ENCODE measurements around the gene AIF1L.
"Not testable (repeated sequence)": the region's sequence is repeated elsewhere in the genome, so short reads cannot be mapped to it uniquely, and the experiment has no call there.

AIF1L gene

DNA sequence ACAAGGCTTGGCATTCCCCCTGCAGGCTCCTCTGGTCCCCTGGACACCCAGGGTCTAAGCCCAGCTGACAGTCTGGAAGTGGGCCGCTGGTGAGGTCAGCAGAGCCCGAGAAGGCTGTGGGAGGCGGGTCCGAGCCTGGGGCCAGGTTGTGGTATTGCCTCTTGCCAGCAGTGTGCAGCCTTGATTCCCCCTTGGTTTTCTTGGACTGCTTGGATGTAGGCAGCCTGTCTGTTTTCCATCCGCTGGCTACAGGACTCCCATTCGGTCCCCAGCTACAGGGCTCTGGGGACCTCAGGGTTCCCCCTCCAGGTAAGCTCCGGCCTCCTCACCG, 1.6 kb downstream of the AIF1L start:
- no peak overlapping the region for H3K4me3 ChIP-seq (ENCODE audit: low read depth, low read length)

DNA sequence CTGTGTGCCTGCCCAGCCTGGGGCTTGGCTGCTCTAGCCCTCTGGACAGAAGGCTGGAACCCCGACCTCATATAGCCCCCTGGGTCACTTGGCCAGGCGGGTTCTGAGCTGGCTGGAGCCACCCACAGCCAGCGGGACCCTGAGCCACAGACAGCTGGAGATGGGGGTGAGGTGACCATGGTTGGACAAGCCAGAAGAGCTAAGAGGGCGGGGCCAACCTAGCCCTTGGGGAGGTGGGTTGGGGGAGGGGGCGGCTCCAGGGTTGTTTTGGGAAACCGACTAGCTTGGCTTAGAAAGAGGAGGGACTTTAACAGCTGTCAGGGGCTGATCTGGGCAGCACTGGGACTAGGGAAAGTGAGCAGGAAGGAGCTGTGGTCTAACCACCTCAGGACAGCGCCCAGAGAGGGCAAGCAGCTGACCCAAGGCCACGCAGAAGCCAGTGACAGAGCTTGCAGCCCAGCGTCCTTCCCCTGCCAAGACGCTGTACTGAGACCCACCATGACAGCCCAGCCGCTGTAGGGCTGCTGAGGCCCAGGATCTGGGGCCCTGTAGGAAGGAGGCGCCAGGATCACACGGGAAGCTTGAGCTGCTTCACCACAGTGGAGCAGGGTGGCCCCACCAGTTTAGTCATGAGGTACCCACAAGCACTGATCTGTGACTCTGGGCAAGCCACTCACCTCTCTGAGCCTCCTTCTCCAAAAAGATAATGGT, 2.2 kb downstream of the AIF1L start:
- no peak overlapping the region for H3K4me3 ChIP-seq (ENCODE audit: low read depth, low read length)

DNA sequence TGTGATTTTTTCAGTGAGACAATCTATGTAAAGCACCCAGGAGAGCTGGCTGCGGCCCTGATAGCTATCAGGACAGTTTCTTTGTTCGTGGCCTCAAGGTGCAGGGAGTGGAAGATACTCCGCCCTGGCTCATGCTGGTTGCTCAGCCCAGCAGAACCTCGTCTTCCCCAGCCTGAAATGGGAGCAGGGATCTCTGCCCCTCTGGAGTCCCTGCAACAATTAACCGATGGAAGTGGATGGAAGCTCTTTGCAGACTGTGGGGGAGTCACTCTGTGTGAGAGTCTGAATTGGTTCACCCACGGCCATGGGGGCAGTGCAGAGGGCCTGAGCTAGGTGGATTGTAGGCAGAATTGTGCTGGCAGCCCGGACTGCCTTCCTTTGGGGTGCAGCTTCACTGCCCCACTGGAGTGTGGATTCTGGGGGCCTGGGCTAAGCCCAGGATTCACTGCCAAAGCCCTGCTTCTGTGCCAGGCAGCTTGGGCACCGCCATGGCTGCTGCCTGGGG, 2.8 kb downstream of the AIF1L start:
- no peak overlapping the region for H3K4me3 ChIP-seq (ENCODE audit: low read depth, low read length)

DNA sequence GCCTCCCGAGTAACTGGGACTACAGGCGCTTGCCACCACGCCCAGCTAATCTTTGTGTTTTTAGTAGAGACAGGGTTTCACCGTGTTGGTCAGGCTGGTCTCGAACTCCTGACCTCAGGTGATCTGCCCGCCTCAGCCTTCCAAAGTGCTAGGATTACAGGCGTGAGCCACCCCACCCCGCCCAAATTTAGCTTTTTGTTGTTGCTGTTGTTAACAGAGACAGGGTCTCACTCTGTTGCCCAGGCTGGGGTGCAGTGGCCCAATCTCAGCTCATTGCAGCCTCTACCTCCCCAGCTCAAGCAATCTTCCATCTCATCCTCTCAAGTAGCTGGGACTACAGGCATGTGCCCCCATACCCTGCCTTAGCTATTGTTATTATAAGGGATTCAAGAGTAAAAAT, 3.5 kb downstream of the AIF1L start:
- H3K4me3 ChIP-seq (ENCODE audit: low read depth, low read length) = not testable (repeated sequence)

DNA sequence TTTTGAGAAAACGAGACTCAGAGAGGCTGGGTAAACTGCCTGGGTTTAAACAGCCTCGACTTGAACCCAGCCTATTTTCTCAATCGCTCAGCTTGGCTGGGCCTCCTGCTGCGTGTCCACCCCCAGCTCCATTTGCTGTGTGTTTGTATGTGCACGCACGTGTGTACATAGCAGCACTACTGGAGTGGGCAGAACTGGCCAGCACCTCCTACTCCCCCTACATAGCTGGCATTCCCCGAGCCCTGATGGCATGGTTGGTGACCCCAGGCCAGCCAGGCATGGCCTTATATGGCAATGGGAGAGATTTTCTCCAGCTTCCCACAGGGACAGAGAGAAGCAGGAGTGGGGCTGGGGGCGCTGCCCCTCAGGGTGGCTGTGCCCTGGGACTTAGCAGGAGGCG, 4.1 kb downstream of the AIF1L start:
- H3K4me3 ChIP-seq (ENCODE audit: low read depth, low read length) = no peak overlapping the region

DNA sequence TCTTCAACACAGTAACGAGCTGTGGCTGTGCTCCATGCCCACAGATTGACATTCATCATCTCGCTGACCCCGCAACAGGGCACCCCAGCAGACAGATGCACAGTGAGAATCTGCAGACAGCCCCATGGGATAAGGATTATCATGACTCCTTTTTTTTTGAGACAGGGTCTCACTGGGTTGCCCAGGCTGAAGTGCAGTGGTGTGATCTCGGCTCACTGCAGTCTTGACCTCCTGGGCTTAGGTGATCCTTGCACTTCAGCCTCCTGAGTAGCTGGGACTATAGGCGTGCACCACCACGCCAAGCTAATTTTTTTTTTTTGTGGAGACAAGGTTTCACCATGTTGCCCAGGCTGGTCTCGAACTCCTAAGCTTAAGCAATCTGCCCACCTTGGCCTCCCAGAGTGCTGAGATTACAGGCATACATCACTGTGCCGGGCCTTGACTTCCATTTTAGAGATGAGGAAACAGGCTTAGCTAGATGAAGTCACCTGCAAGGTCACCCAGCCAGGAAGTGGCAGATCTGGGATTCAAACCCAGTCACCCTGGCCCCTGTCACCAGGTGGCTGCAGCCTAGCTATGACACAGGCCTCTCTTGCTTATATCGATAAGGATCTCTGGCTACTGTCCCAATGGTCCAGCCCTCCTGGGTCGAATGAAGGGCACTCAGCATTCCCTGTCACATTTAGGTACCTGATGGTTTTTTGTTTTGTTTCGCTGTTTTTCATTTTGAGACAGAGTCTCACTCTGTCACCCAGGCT, 5.1 kb downstream of the AIF1L start:
- no peak overlapping the region for H3K4me3 ChIP-seq (ENCODE audit: low read depth, low read length)

DNA sequence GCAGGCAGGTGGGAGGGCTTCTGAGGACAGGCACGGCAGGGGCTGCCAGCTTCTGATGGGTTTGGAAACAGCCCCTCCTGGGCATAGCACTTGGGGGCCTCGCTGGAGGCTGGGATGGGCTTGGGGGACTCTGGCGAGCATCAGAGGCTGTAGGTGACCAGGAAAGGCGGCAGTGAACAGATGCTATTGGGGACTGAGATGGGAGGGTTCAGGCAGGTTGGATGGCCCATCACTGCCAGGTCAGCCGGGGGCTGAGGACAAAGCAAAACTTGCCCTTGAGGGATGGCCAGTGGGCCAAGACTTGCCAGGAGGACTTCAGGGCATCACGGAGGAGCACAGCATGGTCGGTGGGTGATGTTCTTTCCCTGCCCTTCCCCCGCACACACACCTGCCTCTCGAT, 6.7 kb downstream of the AIF1L start:
- no peak overlapping the region for H3K4me3 ChIP-seq (ENCODE audit: low read depth, low read length)

DNA sequence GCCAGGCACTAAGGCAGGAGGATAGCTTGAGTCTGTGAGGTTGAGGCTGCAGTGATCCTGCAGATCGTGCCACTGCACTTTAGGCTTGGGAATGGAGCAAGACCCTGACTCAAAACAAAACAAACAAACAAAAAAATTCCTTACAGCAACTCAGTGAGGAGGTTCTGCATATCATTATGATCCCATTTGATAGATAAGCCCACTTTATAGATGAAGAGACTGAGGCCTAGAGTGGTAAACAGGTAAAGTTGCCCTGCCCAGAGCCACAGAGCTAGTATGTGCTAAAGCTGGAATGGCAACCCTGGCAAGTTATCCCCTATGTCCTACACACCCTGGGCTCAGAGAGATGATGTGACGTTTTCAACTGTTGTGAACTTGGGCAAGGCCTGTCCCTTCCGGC, 7.2 kb downstream of the AIF1L start:
- H3K4me3 ChIP-seq (ENCODE audit: low read depth, low read length) = no peak overlapping the region

DNA sequence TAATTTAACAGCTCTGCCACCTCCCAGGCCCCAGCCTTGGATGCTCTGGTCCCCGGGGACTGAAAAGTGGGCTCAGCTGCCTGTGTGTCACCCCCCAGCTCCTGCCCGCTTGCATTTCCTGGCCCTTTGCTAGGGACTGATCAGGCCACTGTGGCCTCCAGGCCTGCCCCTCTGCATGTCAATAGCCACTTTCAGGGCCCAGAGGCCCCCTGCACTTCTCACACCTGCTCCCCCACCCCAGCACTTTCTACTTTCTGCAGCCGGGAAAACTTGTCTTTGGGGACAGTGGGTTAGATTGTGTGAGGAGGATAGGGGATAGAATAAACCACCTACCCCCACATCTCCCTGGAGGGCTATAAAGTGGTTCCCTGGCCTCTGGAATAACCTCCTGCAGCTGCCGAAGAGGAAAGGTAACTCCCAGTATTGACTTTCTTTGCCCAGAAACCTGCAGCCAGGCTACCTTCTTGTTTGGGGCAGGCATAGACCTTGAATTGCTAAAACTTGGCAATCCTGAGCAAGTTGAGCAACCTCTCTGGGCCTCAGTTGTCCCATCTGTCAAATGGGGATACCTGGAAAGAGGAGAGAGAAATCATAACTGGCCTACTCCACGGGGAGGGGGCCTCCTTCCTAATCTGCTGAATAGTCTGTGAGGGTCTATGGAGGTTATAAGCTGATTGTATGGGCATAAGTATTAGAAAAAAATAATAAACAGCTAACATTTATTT, 7.8 kb downstream of the AIF1L start:
- H3K4me3 ChIP-seq (ENCODE audit: low read depth, low read length) = no peak overlapping the region

DNA sequence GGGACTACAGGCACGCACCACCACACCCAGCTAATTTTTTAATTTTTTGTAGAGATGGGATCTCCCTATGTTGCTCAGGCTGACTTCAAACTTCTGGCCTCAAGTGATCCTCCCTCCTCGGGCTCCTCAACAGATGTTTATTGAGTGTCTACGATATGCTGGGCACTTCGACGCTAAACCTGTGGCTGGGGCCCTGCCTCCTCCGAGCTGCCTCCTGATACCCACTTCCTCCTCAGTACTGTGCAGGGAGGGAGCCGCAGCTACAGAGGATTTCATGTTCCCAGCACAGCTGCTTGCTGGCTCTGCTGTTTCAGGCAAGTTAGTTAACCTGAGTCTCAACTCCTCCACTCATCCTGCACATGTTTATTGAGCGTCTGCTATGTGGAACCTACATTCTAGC, 9.6 kb downstream of the AIF1L start:
- H3K4me3 ChIP-seq (ENCODE audit: low read depth, low read length) = no peak overlapping the region

DNA sequence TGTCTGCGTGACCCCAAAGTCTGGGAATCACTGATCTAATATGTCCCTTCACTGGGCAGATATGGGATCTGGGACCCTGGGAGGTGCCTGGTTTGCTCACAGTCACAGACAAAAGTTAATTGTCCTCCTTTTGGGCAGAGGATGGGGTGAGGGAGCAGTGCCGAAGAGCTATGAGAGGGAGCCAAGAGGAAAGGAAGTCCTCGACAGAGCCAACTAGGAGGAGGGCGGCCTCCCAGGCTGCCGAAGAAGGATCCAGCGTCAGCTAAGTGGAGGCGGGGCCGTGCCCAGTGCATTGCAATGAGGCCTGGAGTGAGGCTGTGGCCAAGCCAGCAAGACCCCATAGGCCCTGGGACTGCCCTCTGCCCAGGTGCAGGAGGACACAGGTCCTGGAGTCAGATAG, 11.4 kb downstream of the AIF1L start:
- no peak overlapping the region for H3K4me3 ChIP-seq (ENCODE audit: low read depth, low read length)

DNA sequence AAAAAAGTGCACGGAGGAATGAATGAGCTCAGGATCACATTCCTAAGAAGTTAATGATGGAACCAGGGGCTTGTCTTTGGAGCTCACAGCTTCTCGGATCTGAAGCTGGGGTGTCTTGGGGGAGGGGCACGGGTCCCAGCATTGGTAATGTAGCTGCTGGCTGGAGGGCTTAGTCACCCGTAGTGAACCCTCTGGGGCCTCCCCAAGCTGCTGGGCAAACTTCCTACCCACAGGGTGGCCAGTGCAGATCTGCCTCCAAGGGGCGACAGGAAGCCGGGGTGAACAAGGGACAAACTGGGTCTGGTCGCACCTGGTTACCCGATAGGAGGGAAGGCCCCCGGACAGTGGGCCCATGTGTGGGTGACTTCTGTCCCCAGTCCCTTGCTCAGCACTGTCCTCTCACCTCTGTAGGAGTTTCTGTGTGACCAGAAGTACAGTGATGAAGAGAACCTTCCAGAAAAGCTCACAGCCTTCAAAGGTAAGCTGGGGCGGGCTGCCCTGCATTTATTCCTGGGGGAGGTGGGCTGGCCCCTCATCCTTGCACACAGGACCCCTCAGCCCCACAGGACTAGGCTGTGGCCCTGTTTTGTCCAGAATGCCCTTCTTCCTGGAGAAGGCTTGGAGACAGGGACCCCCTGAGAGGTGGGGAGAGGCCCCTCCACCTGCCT, 15.0 kb downstream of the AIF1L start:
- H3K4me3 ChIP-seq (ENCODE audit: low read depth, low read length) = no peak overlapping the region

DNA sequence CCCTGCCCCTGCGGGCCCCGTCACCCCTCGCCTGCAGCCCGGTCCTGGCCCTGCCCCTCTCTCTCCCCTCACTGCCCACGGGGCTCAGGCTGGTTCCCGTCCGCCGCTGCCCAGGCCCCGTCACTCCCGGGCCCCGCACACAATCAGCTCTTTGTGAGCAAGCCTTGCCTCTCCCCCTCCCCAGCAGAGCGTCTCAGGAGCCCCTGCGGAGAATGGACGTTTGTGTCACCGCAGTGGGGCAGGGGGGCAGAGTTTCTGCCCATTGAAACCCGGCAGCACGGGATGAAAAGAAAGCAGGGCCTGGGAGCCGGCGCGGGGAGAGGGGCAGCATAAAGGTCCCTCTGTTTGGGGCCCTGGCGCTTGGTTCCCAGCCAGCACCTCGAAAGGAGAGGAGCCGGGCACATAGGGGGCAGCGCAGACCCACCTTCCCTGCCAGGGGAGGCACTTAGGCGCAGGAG, 15.6 kb downstream of the AIF1L start:
- H3K4me3 ChIP-seq (ENCODE audit: low read depth, low read length) = no peak overlapping the region

DNA sequence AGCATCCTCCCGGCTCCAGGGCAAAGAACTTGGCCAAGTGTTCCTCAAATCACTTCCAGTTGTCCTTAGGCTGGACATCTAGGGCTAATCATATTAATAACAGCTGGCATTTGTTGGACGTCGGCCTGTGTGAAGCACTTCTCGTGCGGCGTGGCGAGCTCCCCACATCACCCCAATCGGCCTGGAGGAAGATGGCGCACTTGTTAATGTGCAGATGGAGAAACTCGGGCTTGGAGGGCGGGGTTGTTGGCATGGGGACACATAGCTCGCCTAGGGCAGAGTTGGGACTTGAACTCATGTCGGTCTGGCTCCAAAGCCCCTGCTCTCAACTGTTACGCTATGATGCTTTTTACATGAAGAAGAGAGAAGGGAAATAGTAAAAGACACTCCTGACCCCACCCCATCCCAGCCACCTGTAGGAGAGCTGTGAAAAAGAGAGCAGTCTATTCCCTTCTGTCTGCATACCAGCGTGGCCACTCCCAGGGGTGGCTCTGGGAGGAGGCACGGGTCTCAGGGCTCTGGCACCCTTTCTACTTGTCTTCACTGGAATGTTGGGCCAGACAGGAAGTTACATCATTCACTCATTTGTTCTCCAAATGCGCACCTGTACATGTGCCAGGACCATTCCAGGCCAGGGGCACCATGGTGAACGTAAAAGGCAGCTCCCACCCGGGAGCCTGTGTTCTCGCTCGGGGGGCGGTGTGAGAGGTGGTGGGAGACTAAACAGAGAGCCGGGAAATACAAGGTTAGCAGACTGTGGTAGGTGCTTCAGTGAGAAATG, 16.2 kb downstream of the AIF1L start:
- H3K4me3 ChIP-seq (ENCODE audit: low read depth, low read length) = no peak overlapping the region

DNA sequence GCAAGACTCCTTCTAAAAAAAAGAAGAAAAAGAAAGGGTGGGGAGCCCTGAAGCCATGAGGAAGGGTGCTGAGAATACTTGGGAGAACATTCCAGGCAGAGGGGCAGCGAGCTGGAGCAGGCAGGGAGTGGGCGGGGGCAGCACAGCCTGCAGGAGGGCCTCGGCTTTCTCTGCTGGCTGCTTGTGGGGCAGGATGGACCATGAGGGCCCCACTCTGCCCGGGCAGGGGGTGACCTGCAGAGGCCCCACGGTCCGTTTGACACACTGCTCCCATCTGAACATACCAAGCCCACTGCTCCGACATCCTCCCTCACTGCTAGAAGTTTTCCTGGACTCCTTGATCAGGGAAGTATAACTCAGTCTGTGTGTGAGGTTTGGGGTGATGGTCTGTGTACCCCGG, 17.3 kb downstream of the AIF1L start:
- no peak overlapping the region for H3K4me3 ChIP-seq (ENCODE audit: low read depth, low read length)

DNA sequence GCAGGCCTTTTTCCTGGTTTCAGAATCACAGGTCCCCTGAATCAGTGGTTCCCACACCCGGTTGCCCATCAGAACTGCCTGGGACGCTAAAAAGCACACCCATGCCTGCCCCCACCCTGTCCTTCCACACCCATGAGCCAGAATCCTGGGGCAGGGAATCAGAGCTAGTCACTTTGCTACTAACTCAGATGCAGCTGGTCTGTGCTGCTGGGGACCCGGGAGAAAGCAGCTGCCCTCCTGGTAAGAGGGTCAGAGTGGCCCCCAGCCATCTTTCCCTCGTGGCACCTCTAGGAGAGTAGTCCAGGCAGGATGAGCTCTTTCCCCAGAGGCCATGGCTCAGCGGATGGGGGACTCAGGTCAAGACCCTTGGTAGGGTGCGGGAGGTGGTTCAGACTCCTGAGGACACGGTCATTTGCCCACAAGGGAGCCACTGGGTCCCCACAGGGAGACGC, 17.8 kb downstream of the AIF1L start:
- no peak overlapping the region for H3K4me3 ChIP-seq (ENCODE audit: low read depth, low read length)

DNA sequence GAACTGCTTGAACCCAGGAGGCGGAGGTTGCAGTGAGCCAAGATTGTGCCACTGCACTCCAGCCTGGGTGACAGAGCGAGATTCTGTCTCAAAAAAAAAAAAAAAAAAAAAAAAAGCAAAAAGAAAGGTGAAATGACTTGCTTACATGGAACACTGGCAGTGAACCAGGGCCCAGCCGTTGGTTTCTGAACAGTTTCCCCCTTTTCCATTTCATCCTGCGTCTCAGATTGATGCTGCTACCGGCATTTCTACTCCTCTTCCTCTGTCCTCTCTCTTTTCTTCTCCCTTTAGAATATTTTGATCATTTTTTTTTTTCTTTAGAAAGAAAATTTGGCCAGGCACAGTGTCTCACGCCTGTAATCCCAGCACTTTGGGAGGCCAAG, 19.0 kb downstream of the AIF1L start:
- H3K4me3 ChIP-seq (ENCODE audit: low read depth, low read length) = not testable (repeated sequence)

DNA sequence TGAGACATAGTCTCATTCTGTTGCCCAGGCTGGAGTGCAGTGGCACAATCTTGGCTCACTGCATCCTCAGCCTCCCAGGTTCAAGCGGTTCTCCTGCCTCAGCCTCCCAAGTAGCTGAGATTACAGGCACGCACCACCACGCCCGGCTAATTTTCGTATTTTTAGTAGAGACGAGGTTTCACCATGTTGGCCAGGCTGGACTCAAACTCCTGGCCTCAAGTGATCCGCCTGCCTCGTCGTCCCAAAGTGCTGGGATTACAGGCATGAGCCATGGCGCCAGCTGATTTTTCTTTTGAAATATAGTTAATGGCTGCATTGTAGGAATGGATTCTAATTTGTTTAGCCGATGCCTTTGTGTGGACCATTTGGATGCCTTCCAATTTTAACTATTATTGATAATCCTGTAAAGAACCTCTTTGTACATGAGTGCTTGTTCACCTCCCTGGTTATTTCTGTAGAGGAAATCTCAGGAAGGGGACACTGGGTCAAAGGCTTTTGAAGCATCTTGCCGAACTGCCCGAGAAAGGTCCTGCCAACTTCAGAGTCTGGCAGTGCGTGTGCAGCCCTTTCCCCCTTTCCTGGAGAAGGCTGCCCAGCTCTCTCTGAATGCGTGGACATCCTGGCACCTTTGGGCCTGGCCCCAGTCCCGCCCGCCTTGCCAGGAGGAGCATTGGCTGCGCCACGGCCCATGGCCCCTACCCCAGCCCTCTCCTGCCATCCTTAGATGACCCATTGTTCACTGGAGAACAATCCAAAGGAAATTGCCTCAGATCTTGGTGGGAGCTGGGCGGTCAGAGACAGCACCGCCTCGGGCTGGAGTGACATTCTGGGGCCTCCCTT, 20.2 kb downstream of the AIF1L start:
- no peak overlapping the region for H3K4me3 ChIP-seq (ENCODE audit: low read depth, low read length)

DNA sequence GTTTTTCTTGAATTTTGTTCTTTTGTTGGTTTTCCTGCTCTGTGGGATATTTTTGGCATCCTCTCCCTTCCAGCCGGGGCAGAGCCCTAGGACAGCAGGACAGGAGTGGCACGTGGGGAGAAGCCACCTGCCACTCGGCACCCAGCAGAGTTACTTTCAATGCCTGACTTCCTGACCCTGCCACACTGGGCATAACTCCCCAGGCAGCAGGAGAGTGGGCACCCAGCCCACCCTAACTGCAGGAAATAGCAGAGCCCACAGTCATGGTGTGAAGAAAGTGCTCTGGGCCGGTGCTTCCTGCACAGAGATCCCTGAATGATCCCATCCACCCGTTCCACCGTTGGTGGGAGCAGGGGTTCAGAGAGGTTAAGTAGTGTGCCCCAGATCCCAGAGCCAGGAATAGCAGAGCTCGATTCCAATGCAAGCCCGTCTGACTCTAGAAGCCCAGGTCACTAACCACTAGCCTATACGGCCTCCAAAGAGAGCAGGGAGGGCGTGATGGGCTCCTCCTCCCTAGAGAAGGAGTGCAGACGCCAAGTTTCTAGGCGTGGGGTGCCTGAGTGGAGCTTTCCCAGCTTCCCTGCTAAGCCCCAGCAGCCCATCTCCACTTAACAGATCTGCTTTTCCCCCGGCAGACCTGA, 20.9 kb downstream of the AIF1L start:
- no peak overlapping the region for H3K4me3 ChIP-seq (ENCODE audit: low read depth, low read length)

All from iPS-11a (cell line).